Liver (tissue), 9 donors: Measurements from ENCODE around the gene MEIS3. TPM values are rescaled to one million over a fixed set of nuclear protein-coding genes. Genes with fewer than 3 reads are reported as not detected.
"Not testable (repeated sequence)": the region's sequence is repeated elsewhere in the genome, so short reads cannot be mapped to it uniquely, and the experiment has no call there.

Experiments used
- DNase-seq: peaks from one replicate; pipeline ENCODE4 v3.0.0-alpha.2; 2017; ENCODE audit warnings: low spot score
- H3K27ac ChIP-seq, 2 donors: one replicate each; pipeline ENCODE4 v1.7.0; 2013; ENCODE audit warnings: inconsistent platforms in 2 of 2, low read length in 2 of 2, control low read depth in 1 of 2, low read depth in 1 of 2, mild to moderate bottlenecking in 1 of 2
- H3K27me3 ChIP-seq, 4 donors: one replicate each; pipeline versions ENCODE4 v1.6.1 to v1.7.0; 2013; ENCODE audit warnings: low read length in 3 of 4, inconsistent platforms in 1 of 4, mild to moderate bottlenecking in 1 of 4, moderate library complexity in 1 of 4; ENCODE audit not compliant: control insufficient read depth in 4 of 4, insufficient read depth in 4 of 4
- H3K36me3 ChIP-seq, 4 donors: one replicate each; pipeline versions ENCODE4 v1.6.1 to v1.7.0; 2013; ENCODE audit warnings: low read length in 3 of 4, mild to moderate bottlenecking in 3 of 4, low read depth in 1 of 4, moderate library complexity in 1 of 4; ENCODE audit not compliant: control insufficient read depth in 4 of 4, insufficient read depth in 3 of 4
- H3K4me1 ChIP-seq, 4 donors: one replicate each; pipeline versions ENCODE4 v1.6.1 to v1.7.0; 2013; ENCODE audit warnings: low read length in 3 of 4, mild to moderate bottlenecking in 3 of 4, moderate library complexity in 1 of 4; ENCODE audit not compliant: control insufficient read depth in 4 of 4, insufficient read depth in 4 of 4
- H3K4me3 ChIP-seq, 3 donors: one replicate each; pipeline versions ENCODE4 v1.6.1 to v1.7.0; 2013; ENCODE audit warnings: low read length in 3 of 3, control low read depth in 1 of 3, low read depth in 1 of 3, mild to moderate bottlenecking in 1 of 3
- H3K9ac ChIP-seq, 2 donors: one replicate each; pipeline ENCODE4 v1.7.0; 2013; ENCODE audit warnings: low read length in 2 of 2, mild to moderate bottlenecking in 2 of 2, moderate library complexity in 2 of 2, control low read depth in 1 of 2, low read depth in 1 of 2
- H3K9me3 ChIP-seq, 4 donors: one replicate each; pipeline versions ENCODE4 v1.6.1 to v1.7.0; 2013; ENCODE audit warnings: low read length in 3 of 4; ENCODE audit not compliant: control insufficient read depth in 4 of 4
- EGR1 ChIP-seq, 2 donors: IDR thresholded peaks; 2 replicates each; pipeline ENCODE4 v1.6.1; 2016 to 2018; ENCODE audit warnings: antibody characterized with exemption in 2 of 2, low read depth in 2 of 2
- FOXA1 ChIP-seq: IDR thresholded peaks from 2 replicates; pipeline ENCODE4 v1.6.1; 2016; ENCODE audit warnings: antibody characterized with exemption
- FOXA2 ChIP-seq: IDR thresholded peaks from 2 replicates; pipeline ENCODE4 v1.6.1; 2016; ENCODE audit warnings: antibody characterized with exemption
- GABPA ChIP-seq, 2 donors: IDR thresholded peaks in 1 of 2; conservative IDR thresholded peaks in 1 of 2; 2 replicates each; pipeline ENCODE4 v1.6.1; 2016; ENCODE audit warnings: antibody characterized with exemption in 2 of 2, mild to moderate bottlenecking in 1 of 2, moderate library complexity in 1 of 2
- HNF4A ChIP-seq, 2 donors: conservative IDR thresholded peaks; 2 replicates each; pipeline ENCODE4 v1.6.1; 2016; ENCODE audit warnings: antibody characterized with exemption in 2 of 2, mild to moderate bottlenecking in 2 of 2
- HNF4G ChIP-seq: IDR thresholded peaks from 2 replicates; pipeline ENCODE4 v1.6.1; 2016; ENCODE audit warnings: antibody characterized with exemption
- JUND ChIP-seq, 2 donors: IDR thresholded peaks; 2 replicates each; pipeline ENCODE4 v1.6.1; 2016; ENCODE audit warnings: antibody characterized with exemption in 2 of 2
- NR2F2 ChIP-seq: IDR thresholded peaks from 2 replicates; pipeline ENCODE4 v1.6.1; 2016; ENCODE audit warnings: antibody characterized with exemption
- RAD21 ChIP-seq, 2 donors: IDR thresholded peaks; 2 replicates each; pipeline ENCODE4 v1.6.1; 2016; ENCODE audit warnings: antibody characterized with exemption in 2 of 2, mild to moderate bottlenecking in 2 of 2
- RXRA ChIP-seq, 2 donors: IDR thresholded peaks; 2 replicates each; pipeline ENCODE4 v1.6.1; 2017 to 2018; ENCODE audit warnings: antibody characterized with exemption in 2 of 2, mild to moderate bottlenecking in 1 of 2
- SP1 ChIP-seq: IDR thresholded peaks from 2 replicates; pipeline ENCODE4 v1.6.1; 2018; ENCODE audit warnings: antibody characterized with exemption, mild to moderate bottlenecking
- TAF1 ChIP-seq: conservative IDR thresholded peaks from 2 replicates; pipeline ENCODE4 v1.6.1; 2016; ENCODE audit warnings: antibody characterized with exemption, mild to moderate bottlenecking
- YY1 ChIP-seq: IDR thresholded peaks from 2 replicates; pipeline ENCODE4 v1.6.1; 2016; ENCODE audit warnings: antibody characterized with exemption, mild to moderate bottlenecking
- WGBS: extraction: QIAGEN DNeasy Blood & Tissue Kit; methylation state at CpG from one replicate; pipeline ENCODE4 v1.1.7; 2013; 5-methylcytosine and 5-hydroxymethylcytosine counted together
- polyA plus RNA-seq, 2 donors: library from polyadenylated mRNA; stranded (reverse) in 1 of 2; unstranded in 1 of 2; fragments of 200-250 nt in 1 of 2; fragments of >200 nt in 1 of 2; fragmentation: Nextera tagmentation in 1 of 2; extraction: Ambion mirVana in 1 of 2; gene quantifications; one replicate each; pipeline versions ENCODE4 v1.2.1 to v1.2.3, GENCODE V29; 2013 to 2015
- total RNA-seq, 2 donors: library from RNA; depleted of rRNA; stranded (reverse); fragments of >200 nt; gene quantifications; one replicate each; pipeline ENCODE4 v1.2.3, GENCODE V29; 2014
- TF ChIP-seq, protein P1 (sequence below): fragments of 150-350 bp; IDR thresholded peaks from 2 replicates; pipeline ENCODE4 v1.5.1; 2017; ENCODE audit warnings: improper control_type of control experiment, low read depth, low read length; ENCODE audit not compliant: missing input control
- TF ChIP-seq, protein P2 (sequence below): IDR thresholded peaks from 2 replicates; pipeline ENCODE4 v1.6.1; 2016; ENCODE audit warnings: antibody characterized with exemption
- TF ChIP-seq, protein P3 (sequence below): IDR thresholded peaks from 2 replicates; pipeline ENCODE4 v1.6.1; 2016; ENCODE audit warnings: antibody characterized with exemption
- TF ChIP-seq, protein P4 (sequence below): IDR thresholded peaks from 2 replicates; pipeline ENCODE4 v1.6.1; 2016; ENCODE audit warnings: antibody characterized with exemption, mild to moderate bottlenecking
- TF ChIP-seq, protein P5 (sequence below): IDR thresholded peaks from 2 replicates; pipeline ENCODE4 v1.6.1; 2016; ENCODE audit warnings: antibody characterized with exemption
- donor health status: healthy.
- donor health status: healthy.
- donor health status: healthy.
- donor health status: healthy.
- donor health status: healthy.

Gene MEIS3
- total and polyA plus RNA-seq, 4 donors = 0.50 to 1.3 (median 0.89) TPM

DNA sequence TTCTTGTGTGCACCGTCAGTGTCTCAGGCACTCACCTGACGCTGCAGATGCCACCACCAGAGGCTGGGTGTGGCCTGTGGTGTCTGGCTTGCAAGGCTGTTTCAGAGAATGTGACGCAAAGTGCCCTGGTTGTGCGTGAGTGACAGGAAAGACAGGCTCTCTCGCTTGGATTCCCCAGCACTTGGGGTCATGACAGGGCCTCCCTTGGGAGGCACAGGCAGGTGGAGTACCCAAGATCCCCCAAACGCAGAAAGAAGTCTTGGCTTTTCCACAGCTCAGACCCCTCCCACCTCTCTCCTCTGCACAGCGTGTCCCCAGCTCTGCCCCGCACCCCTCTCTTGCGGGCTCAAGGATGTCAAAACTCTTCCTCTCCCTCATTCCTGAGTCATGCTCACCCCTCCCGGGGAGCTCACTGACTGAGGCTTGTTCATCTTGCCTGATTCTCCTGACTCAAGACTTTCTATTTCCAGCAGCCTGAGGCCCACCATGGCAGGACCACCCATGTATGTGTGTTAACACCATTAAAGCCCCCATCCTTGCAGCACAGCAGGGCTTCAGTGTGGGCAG is 49.2 kb downstream of the MEIS3 start:
- TF ChIP-seq HNF4G = no peak
- TF ChIP-seq, protein P1, sequence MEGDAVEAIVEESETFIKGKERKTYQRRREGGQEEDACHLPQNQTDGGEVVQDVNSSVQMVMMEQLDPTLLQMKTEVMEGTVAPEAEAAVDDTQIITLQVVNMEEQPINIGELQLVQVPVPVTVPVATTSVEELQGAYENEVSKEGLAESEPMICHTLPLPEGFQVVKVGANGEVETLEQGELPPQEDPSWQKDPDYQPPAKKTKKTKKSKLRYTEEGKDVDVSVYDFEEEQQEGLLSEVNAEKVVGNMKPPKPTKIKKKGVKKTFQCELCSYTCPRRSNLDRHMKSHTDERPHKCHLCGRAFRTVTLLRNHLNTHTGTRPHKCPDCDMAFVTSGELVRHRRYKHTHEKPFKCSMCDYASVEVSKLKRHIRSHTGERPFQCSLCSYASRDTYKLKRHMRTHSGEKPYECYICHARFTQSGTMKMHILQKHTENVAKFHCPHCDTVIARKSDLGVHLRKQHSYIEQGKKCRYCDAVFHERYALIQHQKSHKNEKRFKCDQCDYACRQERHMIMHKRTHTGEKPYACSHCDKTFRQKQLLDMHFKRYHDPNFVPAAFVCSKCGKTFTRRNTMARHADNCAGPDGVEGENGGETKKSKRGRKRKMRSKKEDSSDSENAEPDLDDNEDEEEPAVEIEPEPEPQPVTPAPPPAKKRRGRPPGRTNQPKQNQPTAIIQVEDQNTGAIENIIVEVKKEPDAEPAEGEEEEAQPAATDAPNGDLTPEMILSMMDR = no peak
- TF ChIP-seq, protein P2, sequence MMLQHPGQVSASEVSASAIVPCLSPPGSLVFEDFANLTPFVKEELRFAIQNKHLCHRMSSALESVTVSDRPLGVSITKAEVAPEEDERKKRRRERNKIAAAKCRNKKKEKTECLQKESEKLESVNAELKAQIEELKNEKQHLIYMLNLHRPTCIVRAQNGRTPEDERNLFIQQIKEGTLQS = no peak
- no peak for TF ChIP-seq JUND (IDR thresholded peaks at IDR 0.05)
- TF ChIP-seq FOXA2 = no peak
- no peak for TF ChIP-seq RXRA (IDR thresholded peaks at IDR 0.05)
- TF ChIP-seq RAD21 (IDR thresholded peaks at IDR 0.05) = no peak
- no peak for TF ChIP-seq HNF4A (conservative IDR thresholded peaks at IDR 0.05)
- TF ChIP-seq GABPA (IDR thresholded peaks at IDR 0.05 in 1 of 2, conservative IDR thresholded peaks at IDR 0.05 in 1 of 2) = no peak
- TF ChIP-seq, protein P3, sequence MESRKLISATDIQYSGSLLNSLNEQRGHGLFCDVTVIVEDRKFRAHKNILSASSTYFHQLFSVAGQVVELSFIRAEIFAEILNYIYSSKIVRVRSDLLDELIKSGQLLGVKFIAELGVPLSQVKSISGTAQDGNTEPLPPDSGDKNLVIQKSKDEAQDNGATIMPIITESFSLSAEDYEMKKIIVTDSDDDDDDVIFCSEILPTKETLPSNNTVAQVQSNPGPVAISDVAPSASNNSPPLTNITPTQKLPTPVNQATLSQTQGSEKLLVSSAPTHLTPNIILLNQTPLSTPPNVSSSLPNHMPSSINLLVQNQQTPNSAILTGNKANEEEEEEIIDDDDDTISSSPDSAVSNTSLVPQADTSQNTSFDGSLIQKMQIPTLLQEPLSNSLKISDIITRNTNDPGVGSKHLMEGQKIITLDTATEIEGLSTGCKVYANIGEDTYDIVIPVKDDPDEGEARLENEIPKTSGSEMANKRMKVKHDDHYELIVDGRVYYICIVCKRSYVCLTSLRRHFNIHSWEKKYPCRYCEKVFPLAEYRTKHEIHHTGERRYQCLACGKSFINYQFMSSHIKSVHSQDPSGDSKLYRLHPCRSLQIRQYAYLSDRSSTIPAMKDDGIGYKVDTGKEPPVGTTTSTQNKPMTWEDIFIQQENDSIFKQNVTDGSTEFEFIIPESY = no peak
- TF ChIP-seq TAF1 = no peak
- no peak for TF ChIP-seq YY1
- no peak for TF ChIP-seq NR2F2
- TF ChIP-seq, protein P4, sequence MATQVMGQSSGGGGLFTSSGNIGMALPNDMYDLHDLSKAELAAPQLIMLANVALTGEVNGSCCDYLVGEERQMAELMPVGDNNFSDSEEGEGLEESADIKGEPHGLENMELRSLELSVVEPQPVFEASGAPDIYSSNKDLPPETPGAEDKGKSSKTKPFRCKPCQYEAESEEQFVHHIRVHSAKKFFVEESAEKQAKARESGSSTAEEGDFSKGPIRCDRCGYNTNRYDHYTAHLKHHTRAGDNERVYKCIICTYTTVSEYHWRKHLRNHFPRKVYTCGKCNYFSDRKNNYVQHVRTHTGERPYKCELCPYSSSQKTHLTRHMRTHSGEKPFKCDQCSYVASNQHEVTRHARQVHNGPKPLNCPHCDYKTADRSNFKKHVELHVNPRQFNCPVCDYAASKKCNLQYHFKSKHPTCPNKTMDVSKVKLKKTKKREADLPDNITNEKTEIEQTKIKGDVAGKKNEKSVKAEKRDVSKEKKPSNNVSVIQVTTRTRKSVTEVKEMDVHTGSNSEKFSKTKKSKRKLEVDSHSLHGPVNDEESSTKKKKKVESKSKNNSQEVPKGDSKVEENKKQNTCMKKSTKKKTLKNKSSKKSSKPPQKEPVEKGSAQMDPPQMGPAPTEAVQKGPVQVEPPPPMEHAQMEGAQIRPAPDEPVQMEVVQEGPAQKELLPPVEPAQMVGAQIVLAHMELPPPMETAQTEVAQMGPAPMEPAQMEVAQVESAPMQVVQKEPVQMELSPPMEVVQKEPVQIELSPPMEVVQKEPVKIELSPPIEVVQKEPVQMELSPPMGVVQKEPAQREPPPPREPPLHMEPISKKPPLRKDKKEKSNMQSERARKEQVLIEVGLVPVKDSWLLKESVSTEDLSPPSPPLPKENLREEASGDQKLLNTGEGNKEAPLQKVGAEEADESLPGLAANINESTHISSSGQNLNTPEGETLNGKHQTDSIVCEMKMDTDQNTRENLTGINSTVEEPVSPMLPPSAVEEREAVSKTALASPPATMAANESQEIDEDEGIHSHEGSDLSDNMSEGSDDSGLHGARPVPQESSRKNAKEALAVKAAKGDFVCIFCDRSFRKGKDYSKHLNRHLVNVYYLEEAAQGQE = no peak
- TF ChIP-seq EGR1 (IDR thresholded peaks at IDR 0.05; ENCODE audit: low read depth in 2 of 2) = no peak
- no peak for TF ChIP-seq SP1
- TF ChIP-seq FOXA1 = no peak
- TF ChIP-seq, protein P5, sequence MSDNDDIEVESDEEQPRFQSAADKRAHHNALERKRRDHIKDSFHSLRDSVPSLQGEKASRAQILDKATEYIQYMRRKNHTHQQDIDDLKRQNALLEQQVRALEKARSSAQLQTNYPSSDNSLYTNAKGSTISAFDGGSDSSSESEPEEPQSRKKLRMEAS = no peak
- no peak for DNase-seq
- H3K4me1 ChIP-seq = no peaks in the 10 kb centered on the region
- H3K9ac ChIP-seq = no peak overlapping the region
- H3K27me3 ChIP-seq = no peaks in the 10 kb centered on the region
- no peak overlapping the region for H3K27ac ChIP-seq
- WGBS = 89% methylated on average over 10 of the region's 10 CpGs
- no peaks in the 10 kb centered on the region for H3K9me3 ChIP-seq
- no peak overlapping the region for H3K4me3 ChIP-seq
- peaks cover 8 to 46% (median 23%) of the 10 kb centered on the region in 4 donors for H3K36me3 ChIP-seq

DNA sequence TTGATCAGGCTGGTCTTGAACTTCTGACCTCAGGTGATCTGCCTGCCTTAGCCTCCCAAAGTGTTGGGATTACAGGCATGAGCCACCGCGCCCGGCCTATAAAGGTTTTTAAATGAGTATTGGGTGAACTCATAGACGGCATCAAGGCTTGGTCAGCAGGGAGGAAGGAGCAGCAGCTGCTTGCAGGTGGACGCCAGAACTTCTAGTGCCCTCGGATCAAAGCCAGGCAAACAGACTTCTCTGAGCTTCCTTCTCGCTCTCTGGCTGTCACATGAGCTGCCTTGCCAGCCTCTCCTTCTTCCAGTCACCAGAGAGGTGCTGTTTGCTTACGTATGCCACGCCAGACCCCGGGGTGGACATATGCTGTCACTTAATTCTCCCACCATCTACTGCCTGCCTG is 53.9 kb downstream of the MEIS3 start:
- not testable (repeated sequence) for H3K4me3 ChIP-seq, H3K9ac ChIP-seq, H3K27me3 ChIP-seq, DNase-seq, H3K27ac ChIP-seq, H3K9me3 ChIP-seq, H3K4me1 ChIP-seq
- WGBS = 97% methylated on average over 10 of the region's 10 CpGs
- H3K36me3 ChIP-seq = peaks cover 15 to 43% (median 26%) of the 10 kb centered on the region in 4 donors
